ENCODE results near the gene NGRN.
"Not testable (repeated sequence)": the region's sequence is repeated elsewhere in the genome, so short reads cannot be mapped to it uniquely, and the experiment has no call there.

The NGRN gene

DNA sequence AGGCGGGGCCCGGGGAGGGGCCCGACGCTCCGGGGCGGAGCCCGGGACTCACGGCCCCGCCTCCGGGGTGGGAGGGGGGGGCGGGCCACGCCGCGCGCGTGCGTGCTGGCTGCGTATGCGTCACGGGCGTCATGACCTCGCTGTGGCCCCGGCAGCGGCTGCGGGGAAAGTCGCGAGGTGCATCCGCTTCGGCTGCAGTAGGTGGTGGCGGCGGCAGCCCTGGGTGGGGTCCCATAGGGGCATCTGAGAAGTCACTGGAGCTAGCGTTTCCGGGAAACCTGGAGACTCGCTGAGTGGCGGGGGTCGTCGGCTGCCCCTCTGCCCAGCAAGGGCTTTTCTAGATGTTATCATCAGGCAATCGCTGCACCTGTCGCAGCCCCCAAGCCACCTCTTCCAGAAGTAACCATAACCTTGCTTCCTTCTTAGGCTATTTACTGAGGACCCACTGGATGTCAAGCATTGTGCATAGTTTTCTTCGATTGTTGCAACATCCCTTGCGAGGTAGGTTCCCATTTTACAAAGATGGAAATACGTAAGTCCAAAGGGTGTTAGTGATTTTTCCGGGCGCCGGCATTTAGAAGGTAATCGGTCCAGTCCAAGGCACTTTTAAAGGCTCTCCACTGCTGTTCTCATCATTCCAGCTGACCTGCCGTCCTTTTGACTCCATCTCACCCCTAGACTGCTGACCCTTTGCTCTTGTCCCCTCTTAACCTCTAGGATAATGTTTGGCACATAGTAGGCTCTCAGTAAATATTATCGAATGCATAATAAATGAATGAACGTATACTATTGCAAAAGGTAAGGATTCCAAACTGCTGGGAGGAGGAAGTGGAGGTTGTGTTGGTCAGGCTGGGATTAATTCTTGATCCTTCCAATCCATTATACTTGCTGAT lies 31.1 kb upstream of the NGRN start, which contains the start of gene GDPGP1:
Gene GDPGP1 (plus strand): TSS at position 114 of the 893 bp plus-strand sequence. CDS start 6,700 bp downstream, outside the sequence.
- DNase-seq = peak; percentile 61

DNA sequence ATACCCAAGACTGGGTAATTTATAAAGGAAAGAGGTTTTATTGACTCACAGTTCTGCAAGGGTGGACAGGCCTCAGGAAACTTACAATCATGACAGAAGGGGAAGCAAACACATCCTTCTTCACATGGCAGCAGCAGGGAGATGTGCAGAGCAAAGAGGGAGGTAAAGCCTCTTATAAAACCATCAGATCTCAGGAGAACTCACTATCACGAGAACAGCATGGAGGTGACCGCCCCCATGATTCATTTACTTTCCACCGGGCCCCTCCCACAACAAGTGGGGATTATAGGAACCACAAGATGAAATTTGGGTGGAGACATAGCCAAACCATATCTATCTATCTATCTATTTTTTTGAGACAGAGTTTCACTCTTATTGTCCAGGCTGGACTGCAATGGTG lies 26.1 kb upstream of the NGRN start:
- no peak for DNase-seq

- no peak for DNase-seq
Observed at GRCh38 chr15:90240856-90241255, 24.6 kb upstream of the NGRN start.

- no peak for DNase-seq
Observed at GRCh38 chr15:90241343-90242192, 23.9 kb upstream of the NGRN start.

- no peak for DNase-seq
Observed at GRCh38 chr15:90243943-90244639, 21.4 kb upstream of the NGRN start.

GRCh38 chr15:90248789-90249202 lies 16.7 kb upstream of the NGRN start:
- DNase-seq = no peak

GRCh38 chr15:90249203-90249863 lies 16.1 kb upstream of the NGRN start, which contains the start of gene TTLL13:
Gene TTLL13, plus strand, starts transcription at chr15:90249556. Its CDS starts 1,075 bp downstream, at chr15:90250631.
- DNase-seq = peak; percentile 28

- DNase-seq = no peak
Observed at GRCh38 chr15:90257776-90258175, 7.7 kb upstream of the NGRN start.

GRCh38 chr15:90259524-90259923 lies 5.9 kb upstream of the NGRN start:
- no peak for DNase-seq

DNA sequence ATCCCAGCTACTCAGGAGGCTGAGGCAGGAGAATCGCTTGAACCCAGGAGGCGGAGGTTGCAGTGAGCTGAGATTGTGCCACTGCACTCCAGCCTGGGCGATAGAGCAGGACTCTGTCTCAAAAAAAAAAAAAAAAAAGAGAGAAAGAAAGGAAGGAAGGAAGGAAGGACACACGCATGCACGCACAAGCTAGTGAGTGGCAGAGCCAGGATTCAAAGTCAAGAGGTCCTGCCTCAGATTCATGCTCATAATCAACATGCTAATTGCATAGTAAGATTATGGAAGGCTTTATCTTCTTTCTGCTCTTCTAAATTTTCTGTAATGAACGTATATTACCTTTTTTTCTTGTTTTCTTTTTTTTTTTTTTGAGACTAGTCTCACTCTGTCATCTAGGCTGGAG lies 4.7 kb upstream of the NGRN start:
- not testable (repeated sequence) for DNase-seq

DNA sequence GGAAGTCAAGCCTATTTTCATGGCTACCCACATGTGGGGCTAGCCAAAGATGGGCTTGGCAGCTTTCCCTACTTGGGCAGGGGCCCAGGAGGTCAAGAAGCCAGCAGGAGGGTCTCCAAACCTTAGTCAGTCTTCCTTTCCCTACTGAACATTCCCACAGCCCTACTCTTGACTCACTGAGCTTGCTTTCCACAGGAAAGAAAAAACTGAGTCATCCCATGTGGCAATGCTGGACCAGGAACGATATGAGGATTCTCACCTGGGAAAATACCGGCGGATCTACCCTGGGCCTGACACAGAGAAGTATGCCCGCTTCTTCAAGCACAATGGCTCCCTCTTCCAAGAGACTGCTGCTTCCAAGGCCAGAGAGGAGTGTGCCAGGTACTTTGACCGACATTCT lies 3.7 kb upstream of the NGRN start:
- DNase-seq = no peak

DNA sequence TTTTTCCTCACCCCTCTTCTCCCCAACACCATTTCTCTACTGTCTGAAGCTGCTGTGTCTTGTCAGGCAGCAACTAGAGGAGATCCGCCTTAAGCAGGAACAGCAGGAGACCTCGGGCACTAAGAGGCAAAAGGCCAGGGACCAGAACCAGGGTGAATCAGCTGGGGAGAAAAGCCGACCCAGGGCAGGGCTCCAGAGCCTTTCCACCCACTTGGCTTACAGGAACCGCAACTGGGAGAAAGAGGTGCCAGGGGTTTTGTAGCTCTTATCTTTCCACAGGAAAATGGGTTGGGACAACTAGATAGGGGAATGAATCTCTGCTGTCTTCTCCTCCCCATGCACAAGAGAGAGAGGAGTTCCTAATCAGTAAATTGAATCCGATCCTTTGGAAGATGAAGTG lies 3.0 kb upstream of the NGRN start:
- no peak for DNase-seq

DNA sequence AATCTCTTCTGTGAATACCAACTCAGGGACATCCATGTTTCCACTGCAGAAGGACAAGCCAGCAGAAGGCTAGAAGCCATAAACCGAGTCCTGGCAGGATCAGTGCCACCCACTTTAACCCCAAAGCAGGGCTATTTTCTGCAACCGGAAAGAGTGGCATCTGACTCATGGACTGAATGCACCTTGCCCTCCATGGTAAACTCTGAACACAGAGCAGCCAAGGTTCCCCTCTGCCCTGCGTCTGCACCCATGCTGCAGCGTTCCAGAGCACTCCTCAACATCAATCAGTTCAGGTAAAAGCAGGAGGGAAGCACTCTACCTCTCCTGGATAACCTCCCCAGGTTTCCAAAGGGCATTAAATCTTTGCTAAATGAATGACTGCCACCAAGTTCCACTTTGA lies 801 bp upstream of the NGRN start:
- DNase-seq = no peak

DNA sequence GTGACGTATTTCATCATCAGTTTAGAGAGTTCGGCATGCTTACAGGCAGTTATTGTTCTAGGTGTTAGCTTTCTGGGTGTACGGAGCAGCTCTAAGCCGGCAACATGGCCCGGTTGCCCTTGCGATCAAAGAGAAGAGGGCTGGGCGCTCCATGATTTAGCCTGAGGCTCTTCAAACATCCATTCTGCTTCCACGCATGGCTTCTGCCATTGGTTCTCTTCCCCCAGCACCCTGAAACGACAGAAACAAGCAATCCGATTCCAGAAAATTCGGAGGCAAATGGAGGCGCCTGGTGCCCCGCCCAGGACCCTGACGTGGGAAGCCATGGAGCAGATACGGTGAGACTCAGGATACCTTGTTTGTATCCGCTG lies 574 bp downstream of the NGRN start:
- peak; percentile 47 for DNase-seq

GRCh38 chr15:90266485-90266884 lies 1.0 kb downstream of the NGRN start:
- DNase-seq = no peak

GRCh38 chr15:90268415-90268814 lies 2.9 kb downstream of the NGRN start:
- DNase-seq = no peak

DNA sequence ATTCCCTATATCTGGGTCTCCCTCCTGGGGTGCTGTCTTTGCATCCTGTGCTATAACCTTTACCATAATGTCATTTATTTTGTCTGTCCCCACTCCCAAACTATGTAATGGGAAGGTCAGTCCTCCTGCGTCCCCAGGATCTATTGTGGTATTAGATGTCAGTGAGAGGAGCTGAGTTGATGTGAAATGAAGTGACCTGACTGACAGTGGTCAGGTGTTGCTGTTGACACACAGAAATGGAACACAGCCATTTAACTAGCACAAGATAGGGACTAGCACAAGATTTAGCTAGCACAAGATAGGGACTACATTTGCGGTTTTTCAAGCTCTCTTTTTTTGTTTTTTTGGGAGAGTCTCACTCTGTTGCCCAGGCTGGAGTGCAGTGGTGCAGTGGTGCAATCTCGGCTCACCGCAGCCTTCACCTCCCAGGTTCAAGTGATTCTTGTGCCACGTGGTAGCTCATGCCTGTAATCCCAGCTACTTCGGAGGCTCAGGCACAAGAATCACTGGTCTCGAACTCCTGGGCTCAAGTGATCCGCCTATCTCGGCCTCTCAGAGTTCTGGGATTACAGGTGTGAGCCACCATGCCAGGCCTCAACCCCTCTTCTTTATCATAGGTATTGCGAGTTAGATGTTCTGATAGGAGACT lies 5.2 kb downstream of the NGRN start:
- no peak for DNase-seq

- no peak for DNase-seq
Observed at GRCh38 chr15:90271459-90272166, 6.1 kb downstream of the NGRN start.

DNA sequence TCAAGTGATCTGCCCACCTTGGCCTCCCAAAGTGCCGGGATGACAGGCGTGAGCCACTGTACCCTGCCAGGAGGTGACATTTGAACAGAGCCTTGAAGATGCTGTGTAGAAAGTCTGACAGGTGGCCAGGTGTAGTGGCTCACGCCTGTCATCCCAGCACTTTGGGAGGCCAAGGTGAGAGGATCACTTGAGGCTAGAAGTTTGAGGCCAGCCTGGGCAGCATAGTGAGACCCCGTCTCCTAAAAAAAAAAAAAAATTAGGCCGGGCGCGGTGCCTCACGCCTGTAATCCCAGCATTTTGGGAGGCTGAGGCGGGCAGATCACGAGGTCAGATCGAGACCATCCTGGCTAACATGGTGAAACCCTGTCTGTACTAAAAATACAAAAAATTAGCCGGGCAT lies 13.0 kb downstream of the NGRN start:
- not testable (repeated sequence) for DNase-seq

DNA sequence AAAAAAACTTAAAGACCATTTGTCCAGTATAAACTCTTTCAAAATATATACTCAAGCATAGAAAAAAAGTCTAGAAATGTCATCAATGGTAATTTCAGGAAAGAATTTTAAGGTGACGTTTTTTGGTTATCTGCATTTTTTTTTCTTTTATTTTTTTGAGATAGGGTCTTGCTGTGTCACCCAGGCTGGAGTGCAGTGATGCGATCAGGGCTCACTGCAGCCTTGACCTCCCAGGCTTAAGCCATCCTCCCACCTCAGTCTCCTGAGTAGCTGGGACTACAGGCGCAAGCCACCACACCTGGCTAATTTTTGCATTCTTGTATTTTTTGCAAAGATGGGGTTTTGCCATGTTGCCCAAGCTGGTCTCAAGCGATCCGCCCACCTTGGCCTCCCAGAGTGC lies 15.3 kb downstream of the NGRN start:
- not testable (repeated sequence) for DNase-seq

- DNase-seq = not testable (repeated sequence)
Observed at GRCh38 chr15:90281637-90282036, 16.2 kb downstream of the NGRN start.
